Liver (tissue), 9 donors: ENCODE measurements around the gene STRIT1. TPM values are rescaled to one million over a fixed set of nuclear protein-coding genes. Genes with fewer than 3 reads are reported as not detected.

Experiments used
- DNase-seq: peaks from one replicate; pipeline ENCODE4 v3.0.0-alpha.2; 2017; ENCODE audit warnings: low spot score
- H3K27ac ChIP-seq, 2 donors: one replicate each; pipeline ENCODE4 v1.7.0; 2013; ENCODE audit warnings: inconsistent platforms in 2 of 2, low read length in 2 of 2, control low read depth in 1 of 2, low read depth in 1 of 2, mild to moderate bottlenecking in 1 of 2
- H3K27me3 ChIP-seq, 4 donors: one replicate each; pipeline versions ENCODE4 v1.6.1 to v1.7.0; 2013; ENCODE audit warnings: low read length in 3 of 4, inconsistent platforms in 1 of 4, mild to moderate bottlenecking in 1 of 4, moderate library complexity in 1 of 4; ENCODE audit not compliant: control insufficient read depth in 4 of 4, insufficient read depth in 4 of 4
- H3K36me3 ChIP-seq, 4 donors: one replicate each; pipeline versions ENCODE4 v1.6.1 to v1.7.0; 2013; ENCODE audit warnings: low read length in 3 of 4, mild to moderate bottlenecking in 3 of 4, low read depth in 1 of 4, moderate library complexity in 1 of 4; ENCODE audit not compliant: control insufficient read depth in 4 of 4, insufficient read depth in 3 of 4
- H3K4me1 ChIP-seq, 4 donors: one replicate each; pipeline versions ENCODE4 v1.6.1 to v1.7.0; 2013; ENCODE audit warnings: low read length in 3 of 4, mild to moderate bottlenecking in 3 of 4, moderate library complexity in 1 of 4; ENCODE audit not compliant: control insufficient read depth in 4 of 4, insufficient read depth in 4 of 4
- H3K4me3 ChIP-seq, 3 donors: one replicate each; pipeline versions ENCODE4 v1.6.1 to v1.7.0; 2013; ENCODE audit warnings: low read length in 3 of 3, control low read depth in 1 of 3, low read depth in 1 of 3, mild to moderate bottlenecking in 1 of 3
- H3K9ac ChIP-seq, 2 donors: one replicate each; pipeline ENCODE4 v1.7.0; 2013; ENCODE audit warnings: low read length in 2 of 2, mild to moderate bottlenecking in 2 of 2, moderate library complexity in 2 of 2, control low read depth in 1 of 2, low read depth in 1 of 2
- H3K9me3 ChIP-seq, 4 donors: one replicate each; pipeline versions ENCODE4 v1.6.1 to v1.7.0; 2013; ENCODE audit warnings: low read length in 3 of 4; ENCODE audit not compliant: control insufficient read depth in 4 of 4
- ATF3 ChIP-seq: IDR thresholded peaks from 2 replicates; pipeline ENCODE4 v1.6.1; 2016; ENCODE audit warnings: antibody characterized with exemption
- EGR1 ChIP-seq, 2 donors: IDR thresholded peaks; 2 replicates each; pipeline ENCODE4 v1.6.1; 2016 to 2018; ENCODE audit warnings: antibody characterized with exemption in 2 of 2, low read depth in 2 of 2
- FOXA1 ChIP-seq: IDR thresholded peaks from 2 replicates; pipeline ENCODE4 v1.6.1; 2016; ENCODE audit warnings: antibody characterized with exemption
- FOXA2 ChIP-seq: IDR thresholded peaks from 2 replicates; pipeline ENCODE4 v1.6.1; 2016; ENCODE audit warnings: antibody characterized with exemption
- GABPA ChIP-seq, 2 donors: IDR thresholded peaks in 1 of 2; conservative IDR thresholded peaks in 1 of 2; 2 replicates each; pipeline ENCODE4 v1.6.1; 2016; ENCODE audit warnings: antibody characterized with exemption in 2 of 2, mild to moderate bottlenecking in 1 of 2, moderate library complexity in 1 of 2
- HNF4A ChIP-seq, 2 donors: conservative IDR thresholded peaks; 2 replicates each; pipeline ENCODE4 v1.6.1; 2016; ENCODE audit warnings: antibody characterized with exemption in 2 of 2, mild to moderate bottlenecking in 2 of 2
- HNF4G ChIP-seq: IDR thresholded peaks from 2 replicates; pipeline ENCODE4 v1.6.1; 2016; ENCODE audit warnings: antibody characterized with exemption
- JUND ChIP-seq, 2 donors: IDR thresholded peaks; 2 replicates each; pipeline ENCODE4 v1.6.1; 2016; ENCODE audit warnings: antibody characterized with exemption in 2 of 2
- MAX ChIP-seq: IDR thresholded peaks from 2 replicates; pipeline ENCODE4 v1.6.1; 2016; ENCODE audit warnings: antibody characterized with exemption
- NR2F2 ChIP-seq: IDR thresholded peaks from 2 replicates; pipeline ENCODE4 v1.6.1; 2016; ENCODE audit warnings: antibody characterized with exemption
- RAD21 ChIP-seq, 2 donors: IDR thresholded peaks; 2 replicates each; pipeline ENCODE4 v1.6.1; 2016; ENCODE audit warnings: antibody characterized with exemption in 2 of 2, mild to moderate bottlenecking in 2 of 2
- REST ChIP-seq: IDR thresholded peaks from 2 replicates; pipeline ENCODE4 v1.6.1; 2016; ENCODE audit warnings: antibody characterized with exemption, mild to moderate bottlenecking
- RXRA ChIP-seq, 2 donors: IDR thresholded peaks; 2 replicates each; pipeline ENCODE4 v1.6.1; 2017 to 2018; ENCODE audit warnings: antibody characterized with exemption in 2 of 2, mild to moderate bottlenecking in 1 of 2
- SP1 ChIP-seq: IDR thresholded peaks from 2 replicates; pipeline ENCODE4 v1.6.1; 2018; ENCODE audit warnings: antibody characterized with exemption, mild to moderate bottlenecking
- TAF1 ChIP-seq: conservative IDR thresholded peaks from 2 replicates; pipeline ENCODE4 v1.6.1; 2016; ENCODE audit warnings: antibody characterized with exemption, mild to moderate bottlenecking
- YY1 ChIP-seq: IDR thresholded peaks from 2 replicates; pipeline ENCODE4 v1.6.1; 2016; ENCODE audit warnings: antibody characterized with exemption, mild to moderate bottlenecking
- ZBTB33 ChIP-seq: IDR thresholded peaks from 2 replicates; pipeline ENCODE4 v1.6.1; 2016; ENCODE audit warnings: antibody characterized with exemption
- WGBS: extraction: QIAGEN DNeasy Blood & Tissue Kit; methylation state at CpG from one replicate; pipeline ENCODE4 v1.1.7; 2013; 5-methylcytosine and 5-hydroxymethylcytosine counted together
- polyA plus RNA-seq, 2 donors: library from polyadenylated mRNA; stranded (reverse) in 1 of 2; unstranded in 1 of 2; fragments of 200-250 nt in 1 of 2; fragments of >200 nt in 1 of 2; fragmentation: Nextera tagmentation in 1 of 2; extraction: Ambion mirVana in 1 of 2; gene quantifications; one replicate each; pipeline versions ENCODE4 v1.2.1 to v1.2.3, GENCODE V29; 2013 to 2015
- total RNA-seq, 2 donors: library from RNA; depleted of rRNA; stranded (reverse); fragments of >200 nt; gene quantifications; one replicate each; pipeline ENCODE4 v1.2.3, GENCODE V29; 2014
- TF ChIP-seq, protein P1 (sequence below): fragments of 150-350 bp; IDR thresholded peaks from 2 replicates; pipeline ENCODE4 v1.5.1; 2017; ENCODE audit warnings: improper control_type of control experiment, low read depth, low read length; ENCODE audit not compliant: missing input control
- donor health status: healthy.
- donor health status: healthy.
- donor health status: healthy.
- donor health status: healthy.
- donor health status: healthy.

STRIT1 gene
- total and polyA plus RNA-seq, 4 donors: not detected

- Histone ChIP-seq H3K9me3 (no peaks in the 10 kb centered on the region), H3K36me3 (no peaks in the 10 kb centered on the region), H3K9ac (no peak overlapping the region), H3K27me3 (no peaks in the 10 kb centered on the region), H3K4me1 (no peaks in the 10 kb centered on the region), H3K4me3 (no peak overlapping the region), H3K27ac (no peak overlapping the region)
- no peak for DNase-seq
- no peak for TF ChIP-seq JUND (IDR thresholded peaks at IDR 0.05)
- TF ChIP-seq NR2F2: no peak
- TF ChIP-seq EGR1 (IDR thresholded peaks at IDR 0.05; ENCODE audit: low read depth in 2 of 2): no peak
- no peak for TF ChIP-seq FOXA2
- TF ChIP-seq RXRA (IDR thresholded peaks at IDR 0.05): no peak
- no peak for TF ChIP-seq GABPA (IDR thresholded peaks at IDR 0.05 in 1 of 2, conservative IDR thresholded peaks at IDR 0.05 in 1 of 2)
- TF ChIP-seq, protein P1, sequence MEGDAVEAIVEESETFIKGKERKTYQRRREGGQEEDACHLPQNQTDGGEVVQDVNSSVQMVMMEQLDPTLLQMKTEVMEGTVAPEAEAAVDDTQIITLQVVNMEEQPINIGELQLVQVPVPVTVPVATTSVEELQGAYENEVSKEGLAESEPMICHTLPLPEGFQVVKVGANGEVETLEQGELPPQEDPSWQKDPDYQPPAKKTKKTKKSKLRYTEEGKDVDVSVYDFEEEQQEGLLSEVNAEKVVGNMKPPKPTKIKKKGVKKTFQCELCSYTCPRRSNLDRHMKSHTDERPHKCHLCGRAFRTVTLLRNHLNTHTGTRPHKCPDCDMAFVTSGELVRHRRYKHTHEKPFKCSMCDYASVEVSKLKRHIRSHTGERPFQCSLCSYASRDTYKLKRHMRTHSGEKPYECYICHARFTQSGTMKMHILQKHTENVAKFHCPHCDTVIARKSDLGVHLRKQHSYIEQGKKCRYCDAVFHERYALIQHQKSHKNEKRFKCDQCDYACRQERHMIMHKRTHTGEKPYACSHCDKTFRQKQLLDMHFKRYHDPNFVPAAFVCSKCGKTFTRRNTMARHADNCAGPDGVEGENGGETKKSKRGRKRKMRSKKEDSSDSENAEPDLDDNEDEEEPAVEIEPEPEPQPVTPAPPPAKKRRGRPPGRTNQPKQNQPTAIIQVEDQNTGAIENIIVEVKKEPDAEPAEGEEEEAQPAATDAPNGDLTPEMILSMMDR: no peak
- no peak for TF ChIP-seq YY1
- no peak for TF ChIP-seq FOXA1
- no peak for TF ChIP-seq HNF4G
- no peak for TF ChIP-seq REST
- TF ChIP-seq MAX: no peak
- TF ChIP-seq SP1: no peak
- TF ChIP-seq HNF4A (conservative IDR thresholded peaks at IDR 0.05): no peak
- no peak for TF ChIP-seq TAF1
- TF ChIP-seq ATF3: no peak
- no peak for TF ChIP-seq ZBTB33
- no peak for TF ChIP-seq RAD21 (IDR thresholded peaks at IDR 0.05)
- 78% methylated on average over 3 of the region's 3 CpGs for WGBS
Measured at GRCh38 chr3:155342344-155342743, 48.9 kb upstream of the STRIT1 start.

- H3K4me3 ChIP-seq: no peak overlapping the region
- no peak for TF ChIP-seq YY1
- TF ChIP-seq, protein P1: no peak
- TF ChIP-seq FOXA1: no peak
- TF ChIP-seq NR2F2: no peak
- no peak for TF ChIP-seq ATF3
- no peaks in the 10 kb centered on the region for H3K36me3 ChIP-seq
- H3K27me3 ChIP-seq: no peaks in the 10 kb centered on the region
- no peaks in the 10 kb centered on the region for H3K4me1 ChIP-seq
- DNase-seq: no peak
- H3K9ac ChIP-seq: no peak overlapping the region
- H3K9me3 ChIP-seq: no peaks in the 10 kb centered on the region
- no peak overlapping the region for H3K27ac ChIP-seq
Measured at GRCh38 chr3:155339052-155339451, 45.6 kb upstream of the STRIT1 start.
